ENCODE results near the gene ISX.
A peak's percentile ranks its signal among the peaks of the same experiment; 100 is the strongest.

Gene ISX

GRCh38 chr22:35099883-35100282, 33.9 kb downstream of the ISX start:
- no peak for DNase-seq (ENCODE audit: low spot score)
- no peak for TF ChIP-seq CTCF (IDR thresholded peaks at IDR 0.05; ENCODE audit: extremely low read depth, insufficient read depth, missing control alignments)
- in situ Hi-C loops (cut with MboI; ENCODE audit: low pct_unique_long_range_greater_than_20kb, low sequenced_read_pairs, unreplicated experiment): no loop called here

GRCh38 chr22:35102663-35103062, 36.7 kb downstream of the ISX start:
- DNase-seq (ENCODE audit: low spot score): peak; percentile 38
- in situ Hi-C loops (cut with MboI; ENCODE audit: low pct_unique_long_range_greater_than_20kb, low sequenced_read_pairs, unreplicated experiment): no loop called here

GRCh38 chr22:35103761-35104160, 37.8 kb downstream of the ISX start:
- DNase-seq (ENCODE audit: low spot score): no peak
- in situ Hi-C loops (cut with MboI; ENCODE audit: low pct_unique_long_range_greater_than_20kb, low sequenced_read_pairs, unreplicated experiment): no loop called here
- no peak for TF ChIP-seq CTCF (IDR thresholded peaks at IDR 0.05; ENCODE audit: extremely low read depth, insufficient read depth, missing control alignments)

More at GRCh38 chr22:35102663-35103062, 36.7 kb downstream of the ISX start:
- TF ChIP-seq CTCF (IDR thresholded peaks at IDR 0.05; ENCODE audit: extremely low read depth, insufficient read depth, missing control alignments): peak; percentile 29

GRCh38 chr22:35104491-35104890, 38.5 kb downstream of the ISX start:
- no peak for TF ChIP-seq CTCF (IDR thresholded peaks at IDR 0.05; ENCODE audit: extremely low read depth, insufficient read depth, missing control alignments)
- DNase-seq (ENCODE audit: low spot score): no peak
- in situ Hi-C loops (cut with MboI; ENCODE audit: low pct_unique_long_range_greater_than_20kb, low sequenced_read_pairs, unreplicated experiment): no loop called here

- no peak for DNase-seq (ENCODE audit: low spot score)
- no peak for TF ChIP-seq CTCF (IDR thresholded peaks at IDR 0.05; ENCODE audit: extremely low read depth, insufficient read depth, missing control alignments)
- in situ Hi-C loops (cut with MboI; ENCODE audit: low pct_unique_long_range_greater_than_20kb, low sequenced_read_pairs, unreplicated experiment): no loop called here
Measured at GRCh38 chr22:35109616-35110015, 43.7 kb downstream of the ISX start.

- in situ Hi-C loops (cut with MboI; ENCODE audit: low pct_unique_long_range_greater_than_20kb, low sequenced_read_pairs, unreplicated experiment): no loop called here
- no peak for TF ChIP-seq CTCF (IDR thresholded peaks at IDR 0.05; ENCODE audit: extremely low read depth, insufficient read depth, missing control alignments)
- DNase-seq (ENCODE audit: low spot score): no peak
Measured at GRCh38 chr22:35111244-35111643, 45.3 kb downstream of the ISX start.

- no peak for DNase-seq (ENCODE audit: low spot score)
- in situ Hi-C loops (cut with MboI; ENCODE audit: low pct_unique_long_range_greater_than_20kb, low sequenced_read_pairs, unreplicated experiment): no loop called here
- TF ChIP-seq CTCF (IDR thresholded peaks at IDR 0.05; ENCODE audit: extremely low read depth, insufficient read depth, missing control alignments): no peak
Measured at GRCh38 chr22:35113341-35113740, 47.4 kb downstream of the ISX start.

Data from GM13977 (cell line).